Cerebellar nuclear complex (tissue), 1 donor: ENCODE measurements around the gene TMEM61.
"Not testable (repeated sequence)": the region's sequence is repeated elsewhere in the genome, so short reads cannot be mapped to it uniquely, and the experiment has no call there.

Source experiments
- DNase-seq, 2 experiments: peaks; one replicate each; lab custom pipeline; 2025; lab: John Stamatoyannopoulos, UW

TMEM61 gene

GRCh38 chr1:54962612-54963395, 17.6 kb upstream of the TMEM61 start:
- no peak for DNase-seq

GRCh38 chr1:54963829-54964228, 16.6 kb upstream of the TMEM61 start:
- not testable (repeated sequence) for DNase-seq

- DNase-seq = no peak
These were observed 14.6 kb upstream of the TMEM61 start for GRCh38 chr1:54965624-54966340.

- no peak for DNase-seq
These were observed 13.1 kb upstream of the TMEM61 start for GRCh38 chr1:54967372-54967771.

DNA sequence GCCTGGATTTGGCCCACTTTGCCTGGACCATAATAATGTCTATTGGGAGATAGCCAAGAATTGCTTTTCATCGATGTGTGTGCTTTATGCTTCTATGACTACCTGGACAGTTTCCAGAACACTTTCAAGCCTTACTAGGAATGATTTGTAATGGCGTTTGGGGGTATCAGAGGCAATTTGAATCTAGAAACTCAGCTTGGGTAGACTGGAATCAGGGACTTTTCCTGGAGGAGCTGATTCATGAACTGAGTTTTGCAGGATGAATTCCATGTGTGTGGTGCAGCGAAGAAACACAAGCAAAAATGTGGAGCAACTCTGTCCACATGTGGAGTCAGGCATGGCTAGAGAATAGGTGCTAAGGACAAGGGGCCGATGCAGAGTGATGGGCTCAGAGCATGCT, 11.9 kb upstream of the TMEM61 start:
- no peak for DNase-seq

DNA sequence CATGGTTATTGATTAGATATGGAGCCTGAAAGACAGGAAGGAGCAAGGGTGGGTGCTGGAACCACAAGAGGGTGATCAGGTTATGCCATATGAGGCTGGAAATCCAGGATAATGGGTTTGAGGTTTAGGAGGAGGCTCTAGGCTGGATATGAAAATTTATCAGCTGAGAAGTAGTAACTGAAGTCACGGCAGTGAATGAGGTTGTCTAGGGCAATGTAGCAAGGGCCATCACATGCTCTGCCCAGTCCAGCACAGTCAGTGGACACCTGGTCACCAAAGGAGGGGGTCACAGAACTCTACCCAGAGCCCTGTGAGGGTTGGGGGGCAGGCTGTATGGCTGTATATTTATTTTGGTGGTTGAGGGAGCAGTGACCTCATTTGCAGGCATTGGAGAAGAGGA, 10.5 kb upstream of the TMEM61 start:
- DNase-seq = no peak

DNA sequence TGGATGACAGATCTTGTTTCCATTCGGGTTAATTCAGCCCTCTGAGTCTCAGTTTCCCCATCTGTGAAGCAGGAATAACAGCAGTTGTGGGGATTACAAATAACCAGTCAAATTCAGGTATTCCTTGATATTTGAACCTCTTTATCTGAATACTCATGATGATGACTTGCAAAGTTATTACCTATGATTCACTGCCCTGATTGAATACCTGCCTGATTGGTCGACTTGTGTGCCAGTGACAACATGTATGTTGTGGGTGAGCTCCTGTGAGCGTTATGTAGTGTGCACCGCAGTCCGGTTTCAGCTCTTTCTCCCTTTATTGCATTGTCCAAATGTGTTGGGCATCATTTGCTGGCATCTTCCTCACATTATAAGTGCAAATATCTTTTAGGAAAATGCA, 9.5 kb upstream of the TMEM61 start:
- DNase-seq = no peak

GRCh38 chr1:54971317-54971791, 9.1 kb upstream of the TMEM61 start:
- DNase-seq = no peak

DNA sequence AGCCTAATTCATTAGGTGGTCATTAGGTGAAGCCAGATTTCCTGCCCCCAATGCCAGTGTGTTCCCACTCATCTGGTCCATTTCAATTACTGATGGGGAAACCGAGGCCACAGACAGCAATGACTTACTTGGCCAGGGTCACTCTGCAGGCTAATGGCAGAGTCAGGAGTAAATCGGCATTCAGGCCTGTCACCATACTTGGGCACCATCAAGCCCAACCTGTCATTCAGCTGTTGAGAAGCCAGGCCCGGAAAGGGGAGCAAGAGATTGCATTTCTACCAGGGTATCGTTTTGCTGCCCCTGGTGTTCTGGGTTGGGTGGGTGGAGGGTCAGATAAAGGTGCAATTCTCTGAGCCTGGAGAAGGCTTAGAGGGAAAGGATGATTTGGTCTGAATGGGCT, 8.0 kb upstream of the TMEM61 start:
- no peak for DNase-seq

DNA sequence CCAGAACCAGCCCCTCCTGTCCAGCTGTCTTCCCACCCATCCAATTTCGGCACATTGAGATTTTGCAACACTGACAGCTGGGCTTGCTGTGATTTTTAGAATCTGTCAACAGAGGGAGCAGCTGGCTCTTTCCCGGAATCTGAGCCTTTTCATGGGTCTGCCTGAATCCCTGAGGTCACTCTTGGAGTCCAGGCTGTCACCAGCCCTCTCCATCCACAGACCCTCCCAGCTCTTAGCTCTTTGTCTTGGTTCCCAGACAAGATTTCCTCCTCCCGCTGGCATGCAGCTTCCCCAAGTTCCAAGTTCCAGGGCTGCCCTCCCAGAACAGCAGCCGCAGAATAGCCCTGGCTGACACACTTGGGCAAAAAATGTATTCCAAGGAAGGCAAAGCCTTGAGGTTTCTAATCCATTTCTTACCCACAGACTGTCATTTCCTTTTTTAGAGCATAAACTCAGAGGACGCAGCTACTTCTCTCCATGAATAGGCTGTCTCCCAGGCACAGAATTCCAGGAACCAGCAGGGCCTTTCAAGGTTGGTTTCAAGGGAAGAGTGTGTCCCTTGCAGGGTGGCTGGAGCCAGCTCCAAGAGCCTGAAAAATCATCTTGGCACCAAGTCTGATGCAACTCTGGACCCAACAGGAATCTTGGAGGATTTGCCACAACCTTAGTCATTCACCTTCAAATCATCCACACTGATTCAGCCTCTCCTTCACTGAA, 7.1 kb upstream of the TMEM61 start:
- DNase-seq = no peak

DNA sequence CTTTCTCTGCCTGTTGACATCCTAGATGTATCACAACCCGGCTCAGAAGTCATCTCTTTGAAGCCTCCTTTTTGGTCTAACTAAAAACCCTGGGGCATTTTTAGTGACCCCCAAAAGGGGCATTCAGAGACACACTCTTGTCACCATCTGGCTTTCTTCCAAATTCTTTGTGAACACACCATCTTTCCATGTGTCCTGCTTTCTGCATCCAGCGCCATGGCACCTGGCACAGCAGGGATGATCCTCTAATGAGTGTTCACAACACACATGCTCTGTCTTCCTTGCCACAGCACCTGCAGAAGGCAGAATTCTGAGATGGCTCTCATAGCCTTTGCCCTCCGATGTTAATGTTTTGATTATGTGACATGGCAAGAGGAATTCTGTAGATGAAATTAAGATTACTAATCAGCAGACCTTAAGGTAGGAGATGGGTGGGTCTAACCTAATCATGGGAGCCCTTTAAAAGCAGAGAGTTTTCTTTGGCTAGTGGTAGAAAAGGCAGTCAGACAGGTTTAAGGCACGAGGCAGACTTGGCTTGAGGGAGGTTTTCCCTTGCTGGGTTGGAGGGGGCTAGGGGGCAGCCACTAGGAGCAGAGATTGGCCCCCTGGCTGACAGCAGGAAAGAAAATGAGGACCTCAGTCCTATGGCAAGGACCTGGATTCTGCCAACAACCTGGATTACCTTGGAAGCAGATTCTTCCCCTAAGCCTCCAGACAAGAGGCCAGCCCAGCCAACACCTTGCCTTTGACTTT, 4.9 kb upstream of the TMEM61 start:
- no peak for DNase-seq

- DNase-seq = no peak
These were observed 3.7 kb upstream of the TMEM61 start for GRCh38 chr1:54976747-54977146.

DNA sequence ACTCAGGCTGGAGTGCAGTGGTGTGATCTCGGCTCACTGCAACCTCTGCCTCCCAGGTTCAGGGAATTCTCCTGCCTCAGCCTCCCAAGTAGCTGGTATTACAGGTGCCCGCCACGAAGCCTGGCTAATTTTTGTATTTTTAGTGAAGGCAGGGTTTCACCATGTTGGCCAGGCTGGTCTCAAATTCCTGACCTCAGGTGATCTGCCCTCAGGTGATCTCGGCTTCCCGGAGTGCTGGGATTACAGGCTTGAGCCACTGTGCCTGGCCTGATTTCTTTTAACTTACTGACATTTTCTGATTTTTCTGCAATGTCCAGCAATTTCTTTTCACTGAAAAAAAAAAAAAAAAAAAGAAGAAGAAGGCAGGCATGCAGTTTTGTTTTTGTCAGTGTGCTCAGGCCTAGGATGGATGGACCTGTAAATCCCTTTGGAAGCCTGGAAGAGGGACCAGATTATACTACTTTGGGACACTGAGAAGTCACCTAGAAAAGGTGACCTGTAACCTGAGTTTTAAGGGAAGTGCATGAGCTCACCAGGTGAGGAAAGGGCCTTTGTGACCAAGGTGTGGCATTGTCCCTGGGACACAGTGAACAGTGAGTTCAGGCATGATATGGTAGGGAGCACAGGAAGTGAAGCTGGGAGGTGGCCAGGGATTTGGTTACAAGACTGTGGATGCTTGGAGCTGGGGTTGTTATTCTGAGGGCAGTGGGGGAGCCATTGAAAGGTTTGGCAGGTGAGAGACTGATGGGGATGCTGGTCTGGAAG, 2.7 kb upstream of the TMEM61 start:
- DNase-seq = no peak

DNA sequence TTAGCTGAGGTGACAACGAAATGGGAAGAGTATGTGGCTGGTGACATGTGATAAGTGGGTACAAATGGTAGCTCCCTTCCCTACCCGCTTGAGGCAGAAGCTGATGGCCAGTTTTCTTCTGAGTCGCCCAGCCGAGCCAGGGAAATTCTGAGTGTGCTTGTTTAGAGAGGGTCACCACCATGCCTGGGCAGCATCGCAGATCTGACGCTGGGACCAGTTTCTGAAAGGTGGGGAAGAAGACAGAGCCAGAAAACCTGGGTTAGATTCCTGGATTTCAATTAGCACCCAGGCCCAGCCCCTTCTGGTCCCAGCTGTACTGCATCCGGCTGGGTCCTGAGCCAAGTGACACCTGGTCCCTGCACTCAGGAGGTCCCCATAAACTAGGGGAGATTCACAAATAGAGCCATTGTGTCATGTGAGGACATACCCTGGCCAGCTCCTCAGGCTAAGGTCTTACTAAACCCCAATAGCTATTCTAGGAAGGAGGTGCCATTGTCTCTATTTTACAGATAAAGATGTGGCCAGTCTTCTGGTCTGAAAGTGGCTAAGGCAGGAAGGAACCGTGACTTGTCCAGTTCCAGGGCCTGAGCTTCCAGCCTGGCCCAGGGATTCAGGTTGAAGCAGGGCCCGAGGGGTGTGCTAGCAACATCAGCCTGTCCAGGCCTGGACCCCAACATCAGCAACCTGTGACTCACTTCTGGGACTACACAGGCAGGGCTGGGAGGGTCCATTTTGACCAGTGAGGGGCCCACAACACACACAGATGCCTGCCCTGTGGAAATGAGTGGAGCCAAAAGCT, 1.7 kb upstream of the TMEM61 start:
- DNase-seq = no peak

DNA sequence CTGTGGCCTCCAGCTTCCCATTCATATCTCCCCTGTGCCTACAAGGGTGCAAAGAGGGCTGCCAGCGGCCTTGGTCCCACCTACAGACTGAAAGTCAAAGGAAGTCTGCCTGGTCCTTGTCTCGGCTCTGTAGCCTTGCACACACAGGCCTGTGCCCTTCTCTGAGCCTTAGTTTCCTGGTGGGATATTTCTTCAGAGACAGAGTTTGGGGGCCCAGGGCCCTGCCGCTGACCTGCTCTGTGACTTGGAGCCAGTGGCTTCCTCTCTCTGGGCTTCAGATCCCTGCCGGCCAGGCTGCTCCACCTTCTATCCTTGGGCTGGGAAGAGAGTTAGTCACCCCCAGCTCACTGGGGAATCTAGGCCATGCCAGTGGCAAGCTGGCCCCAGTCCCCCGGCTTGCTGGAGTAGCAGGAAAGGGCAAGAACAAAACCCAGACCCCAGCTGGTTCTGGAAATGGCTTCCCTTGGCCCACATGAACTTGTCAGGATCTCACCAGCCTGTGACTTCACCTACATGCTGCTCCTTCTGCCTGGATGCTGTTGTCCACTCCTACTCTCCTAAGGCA, 1.0 kb upstream of the TMEM61 start:
- no peak for DNase-seq

GRCh38 chr1:54980046-54980527, 341 bp upstream of the TMEM61 start:
- DNase-seq = no peak

DNA sequence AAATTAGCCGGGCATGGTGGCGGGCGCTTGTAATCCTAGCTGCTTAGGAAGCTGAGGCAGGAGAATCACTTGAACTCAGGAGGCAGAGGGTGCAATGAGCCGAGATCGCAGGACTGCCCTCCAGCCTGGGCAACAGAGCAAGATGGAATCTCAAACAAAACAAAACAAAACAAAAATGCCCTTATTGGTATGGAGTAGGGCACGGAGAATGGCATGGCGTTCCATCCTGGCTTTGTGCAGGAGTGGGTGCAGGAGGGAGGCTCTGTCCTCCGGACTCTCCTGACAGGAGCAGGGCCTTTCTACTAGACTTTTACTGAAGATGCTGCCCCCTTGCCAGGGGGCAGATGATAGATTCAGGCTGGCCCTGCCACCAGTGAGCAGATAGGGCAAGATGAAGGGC, 1.0 kb downstream of the TMEM61 start:
- DNase-seq = no peak

- DNase-seq = no peak
These were observed 2.3 kb downstream of the TMEM61 start for GRCh38 chr1:54982739-54983138.

DNA sequence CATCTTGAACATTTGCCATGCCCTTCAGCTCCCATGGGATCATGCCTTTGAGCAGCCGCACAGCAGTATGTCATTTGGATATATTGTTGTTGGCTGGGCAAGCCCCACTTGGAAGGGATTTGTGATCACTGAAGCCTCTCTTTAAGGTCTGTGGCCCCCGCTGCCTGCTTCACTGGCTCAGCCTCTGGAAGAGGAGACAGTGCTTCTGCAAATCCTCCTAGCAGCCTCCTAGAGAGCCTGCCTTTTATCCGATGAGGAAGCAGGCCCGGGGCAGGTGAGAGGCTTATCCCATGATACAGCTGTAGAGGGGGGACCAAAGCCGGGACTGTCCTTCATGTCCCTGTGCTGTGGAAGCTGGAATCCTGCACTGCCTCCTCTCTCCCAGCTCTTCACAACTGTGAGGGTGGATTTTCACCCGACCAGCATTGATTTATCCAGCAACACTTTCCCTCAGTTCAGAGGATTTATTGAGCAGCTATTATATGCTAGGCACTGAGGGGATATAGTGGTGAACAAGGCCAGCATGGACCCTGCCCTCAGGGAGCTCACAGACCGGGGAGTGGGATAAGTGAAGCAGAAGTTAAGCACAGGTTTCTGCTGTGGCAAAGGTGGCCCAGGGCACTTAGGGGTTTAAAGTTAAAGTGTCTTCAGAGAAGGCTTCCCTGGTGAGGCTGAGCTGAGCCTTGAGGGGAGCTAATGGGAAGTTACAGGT, 3.9 kb downstream of the TMEM61 start:
- no peak for DNase-seq
